SU-DHL-6 (cell line): ENCODE data around the gene AMZ2.
"Not testable (repeated sequence)": the region's sequence is repeated elsewhere in the genome, so short reads cannot be mapped to it uniquely, and the experiment has no call there.

Source experiments
- CTCF ChIP-seq: fragments of 200-600 bp; sonication (generic); IDR thresholded peaks from one replicate; pipeline ENCODE4 v1.5.1; 2017; ENCODE audit warnings: antibody characterized with exemption, mild to moderate bottlenecking, low read length, moderate library complexity; ENCODE audit not compliant: insufficient read depth, poor library complexity, severe bottlenecking
- EZH2phosphoT487 ChIP-seq: fragments of 200-600 bp; sonication (generic), shearing (Covaris generic); conservative IDR thresholded peaks from 2 replicates; pipeline ENCODE4 v1.6.1; 2018; ENCODE audit warnings: mild to moderate bottlenecking, antibody characterized with exemption, low read length, moderate library complexity, mixed read lengths

- TF ChIP-seq CTCF, EZH2phosphoT487: not testable (repeated sequence)
These were observed 14.6 kb downstream of the AMZ2 start for GRCh38 chr17:68262467-68262866.
